ENCODE measurements around the gene DIS3L2.

Gene DIS3L2

GRCh38 chr2:232237464-232237863 is 276.0 kb downstream of the DIS3L2 start:
- no peak for DNase-seq

- no peak for DNase-seq
Measured at GRCh38 chr2:232238108-232238507, 276.6 kb downstream of the DIS3L2 start.

DNA sequence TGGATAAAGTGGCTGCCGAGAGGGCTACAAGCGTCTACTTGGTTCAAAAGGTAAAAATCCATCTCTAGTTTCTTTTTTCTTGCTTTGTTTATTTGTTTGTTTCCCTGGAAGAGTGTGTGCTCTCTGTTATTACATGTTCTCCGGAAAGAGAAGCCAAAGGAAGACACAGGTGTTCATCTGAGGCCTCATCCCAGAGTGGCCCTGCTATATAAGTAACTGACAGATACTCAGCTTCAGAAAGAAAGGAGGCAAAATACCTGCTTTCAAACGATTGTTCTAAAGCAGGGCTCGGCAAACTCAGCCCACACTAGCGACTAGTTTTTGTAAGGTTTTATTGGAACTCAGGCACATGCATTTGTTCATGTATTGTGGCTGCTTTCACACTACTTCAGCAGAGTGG is 277.1 kb downstream of the DIS3L2 start:
- no peak for DNase-seq

DNA sequence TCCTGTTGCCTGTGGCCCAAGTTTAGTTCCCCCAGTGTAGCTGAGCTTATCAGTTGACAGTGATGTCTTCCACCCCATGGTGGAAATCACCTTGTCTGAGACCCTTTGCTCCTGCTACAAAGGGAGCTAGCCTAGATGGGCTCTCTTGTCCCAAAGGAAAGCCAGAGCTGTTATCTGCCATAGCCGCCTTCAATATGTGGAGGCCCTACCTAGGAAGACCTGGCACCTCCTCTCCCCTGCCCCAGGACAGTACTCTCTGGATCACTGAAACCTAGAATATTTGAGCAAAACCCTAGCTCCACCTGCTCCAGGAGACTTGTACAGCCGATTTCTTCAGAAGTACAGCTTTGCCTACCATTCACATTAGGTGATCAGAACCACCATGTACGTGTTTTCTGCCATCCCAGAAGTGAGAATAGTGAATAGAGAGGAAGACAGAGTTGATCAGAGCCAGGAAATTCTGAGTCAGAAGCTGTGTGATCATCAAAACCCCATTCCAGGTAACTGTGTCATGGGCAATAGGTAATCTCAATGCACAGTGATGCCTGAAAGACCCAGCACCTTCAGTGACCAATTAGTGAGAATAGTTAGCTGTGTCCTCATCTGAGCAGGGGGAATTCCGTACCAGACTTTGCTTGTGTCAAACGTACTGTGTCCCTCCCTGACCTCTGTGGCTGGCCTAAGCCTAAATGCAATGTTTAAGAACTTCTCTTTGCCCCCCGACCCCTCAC is 278.6 kb downstream of the DIS3L2 start:
- no peak for DNase-seq

GRCh38 chr2:232240906-232241305 is 279.4 kb downstream of the DIS3L2 start:
- DNase-seq, result no peak

- no peak for DNase-seq
Measured at GRCh38 chr2:232242316-232242715, 280.8 kb downstream of the DIS3L2 start.

DNA sequence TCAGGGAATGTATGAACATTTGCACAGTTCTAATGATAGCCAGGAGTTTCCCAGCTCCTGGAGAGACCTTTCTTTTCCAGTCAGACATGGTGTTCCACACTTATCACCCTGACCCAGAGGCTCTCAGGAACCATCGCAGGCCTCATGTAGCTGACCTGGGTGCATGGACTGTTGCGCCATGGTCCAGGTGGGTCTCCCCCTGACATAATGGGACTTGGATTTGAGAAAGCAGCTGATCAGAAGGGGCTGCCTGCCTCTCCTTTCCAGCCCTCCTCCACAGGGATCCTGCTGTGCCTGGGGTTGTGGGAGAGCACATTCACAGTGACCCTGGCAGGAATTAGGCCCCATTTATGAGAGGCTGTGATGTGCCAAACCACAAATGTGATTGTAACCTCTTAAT is 283.6 kb downstream of the DIS3L2 start:
- DNase-seq, result no peak

DNA sequence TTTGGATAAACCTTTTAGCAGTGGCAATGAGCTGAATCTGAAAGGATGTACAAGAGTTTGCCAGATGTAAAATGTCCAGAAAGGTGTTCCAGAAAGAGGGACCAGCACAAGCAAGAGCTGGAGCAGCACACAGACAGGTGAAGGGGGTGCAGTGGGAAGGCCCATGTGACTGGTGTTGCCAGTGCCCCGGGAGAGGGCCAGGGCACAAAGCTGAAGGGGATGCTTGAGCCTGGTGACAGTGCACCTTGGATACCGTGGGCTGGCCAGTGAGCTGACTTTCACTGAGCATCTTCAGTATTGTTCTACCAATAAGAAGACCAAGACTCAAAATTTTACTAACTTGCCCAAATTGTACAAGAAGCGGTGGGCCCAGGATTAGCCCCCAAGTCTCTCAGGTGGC is 284.7 kb downstream of the DIS3L2 start:
- DNase-seq, result no peak

DNA sequence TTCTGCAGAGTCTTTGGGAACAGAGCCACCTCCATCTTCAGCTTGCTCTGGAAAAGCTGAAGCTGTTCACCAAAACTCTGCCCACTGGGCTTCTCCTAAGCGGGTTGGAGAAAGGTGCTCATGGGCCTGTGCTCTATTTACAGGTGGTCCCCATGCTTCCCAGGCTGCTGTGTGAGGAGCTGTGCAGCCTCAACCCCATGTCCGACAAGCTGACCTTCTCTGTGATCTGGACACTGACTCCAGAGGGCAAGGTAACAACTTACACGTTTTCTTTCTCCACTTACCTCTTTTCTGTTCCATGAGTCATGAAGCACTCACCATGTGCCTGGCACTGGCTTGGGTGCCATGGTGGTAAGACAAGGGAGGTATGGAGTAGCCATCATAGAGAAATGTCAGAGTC is 287.6 kb downstream of the DIS3L2 start:
- no peak for DNase-seq

DNA sequence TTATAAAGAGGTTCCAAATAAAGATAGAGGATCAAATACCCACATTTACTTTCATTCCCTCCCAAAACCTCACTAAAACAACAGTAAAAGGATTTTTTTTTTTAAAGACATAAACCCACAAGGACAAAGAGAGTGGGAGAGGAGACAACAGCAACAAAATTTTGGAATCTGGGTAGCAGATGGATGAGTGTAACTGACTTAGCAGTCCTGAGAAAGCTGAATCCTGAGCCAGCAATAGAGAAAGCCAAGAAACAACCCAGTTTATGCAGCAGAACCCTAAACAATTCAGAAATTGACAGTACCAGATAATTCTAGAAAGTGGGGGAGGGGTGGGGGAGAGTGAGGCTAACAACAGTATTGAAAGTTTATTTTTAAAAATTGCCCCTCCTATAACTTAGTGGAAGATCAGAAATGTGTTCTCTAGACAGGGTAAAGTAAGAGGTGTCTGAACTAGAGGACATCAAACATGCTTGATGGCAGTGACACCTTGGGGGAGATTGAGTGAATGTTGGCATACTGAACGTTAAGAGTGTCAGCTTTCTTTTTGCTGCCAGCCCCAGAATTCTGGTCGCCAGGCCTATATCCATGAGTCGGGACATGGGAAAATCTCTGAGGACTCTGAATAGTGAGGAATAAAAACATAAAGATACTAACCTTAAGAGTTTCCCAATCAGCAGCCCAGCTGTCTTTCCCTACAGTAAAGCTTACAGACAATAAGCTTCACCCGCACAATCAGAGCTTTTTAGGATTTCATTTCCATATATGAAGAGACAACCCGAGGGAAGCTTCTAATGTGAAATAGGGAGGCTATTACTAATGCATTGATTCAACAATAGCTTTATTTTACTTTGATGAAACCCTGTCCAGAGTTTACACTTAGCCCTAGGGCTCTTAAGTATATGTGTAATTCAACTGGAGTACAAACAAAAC is 289.0 kb downstream of the DIS3L2 start:
- DNase-seq, result no peak

DNA sequence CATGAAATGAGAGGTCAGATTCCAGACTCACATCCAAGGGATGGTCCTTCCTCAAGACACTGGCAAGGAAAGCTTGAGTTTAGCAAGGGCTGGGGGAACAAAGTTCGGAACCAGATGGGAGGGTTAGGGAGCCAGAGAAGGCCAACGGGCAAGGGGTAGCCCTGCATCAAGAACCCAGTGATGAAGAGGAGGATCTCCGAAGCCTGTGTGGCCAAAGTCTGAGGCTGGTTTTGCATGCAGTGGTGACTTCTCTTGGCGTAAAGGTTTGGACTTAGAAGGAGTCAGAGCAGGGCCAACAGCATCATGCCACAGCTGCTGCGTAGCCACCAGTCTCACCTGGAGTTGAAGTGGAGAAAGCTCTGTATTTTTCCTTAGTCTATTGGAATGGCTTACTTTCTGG is 293.5 kb downstream of the DIS3L2 start:
- DNase-seq, result no peak

- DNase-seq, result no peak
Measured at GRCh38 chr2:232260075-232260474, 298.6 kb downstream of the DIS3L2 start.

- DNase-seq, result no peak
Measured at GRCh38 chr2:232261776-232262175, 300.3 kb downstream of the DIS3L2 start.

DNA sequence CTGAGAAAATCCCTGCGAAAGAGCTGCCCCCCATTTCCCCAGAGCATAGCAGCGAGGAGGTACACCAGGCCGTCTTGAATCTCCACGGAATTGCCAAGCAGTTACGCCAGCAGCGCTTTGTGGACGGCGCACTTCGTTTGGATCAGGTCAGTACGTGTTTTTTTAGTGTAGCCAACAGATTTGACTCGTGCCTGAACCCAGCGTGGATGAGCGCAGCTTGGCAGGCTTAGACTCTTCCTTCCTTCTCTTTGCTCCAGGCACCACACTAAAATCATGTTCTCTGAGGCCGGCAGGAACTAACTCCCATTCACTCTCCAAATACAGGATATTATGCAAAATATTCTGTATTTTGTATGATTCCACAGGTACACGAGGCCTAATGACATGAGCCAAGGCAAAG is 301.8 kb downstream of the DIS3L2 start:
- DNase-seq, result no peak

DNA sequence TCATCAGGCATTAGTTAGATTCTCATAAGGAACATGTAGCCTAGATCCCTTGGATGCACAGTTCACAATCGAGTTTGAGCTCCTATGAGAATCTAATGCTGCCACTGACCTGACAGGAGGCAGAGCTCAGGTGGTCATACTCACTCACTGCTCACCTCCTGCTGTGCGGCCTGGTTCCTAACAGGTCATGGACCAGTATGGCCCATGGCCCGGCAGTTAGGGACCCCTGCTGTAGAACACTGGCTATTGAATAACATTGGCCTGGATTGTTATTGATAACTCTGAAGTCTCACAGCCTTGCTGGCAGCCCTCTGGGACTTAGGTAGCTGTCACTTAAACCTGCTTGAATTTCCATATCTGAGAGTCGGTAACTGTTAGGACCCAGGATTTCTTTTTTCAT is 302.6 kb downstream of the DIS3L2 start:
- no peak for DNase-seq

DNA sequence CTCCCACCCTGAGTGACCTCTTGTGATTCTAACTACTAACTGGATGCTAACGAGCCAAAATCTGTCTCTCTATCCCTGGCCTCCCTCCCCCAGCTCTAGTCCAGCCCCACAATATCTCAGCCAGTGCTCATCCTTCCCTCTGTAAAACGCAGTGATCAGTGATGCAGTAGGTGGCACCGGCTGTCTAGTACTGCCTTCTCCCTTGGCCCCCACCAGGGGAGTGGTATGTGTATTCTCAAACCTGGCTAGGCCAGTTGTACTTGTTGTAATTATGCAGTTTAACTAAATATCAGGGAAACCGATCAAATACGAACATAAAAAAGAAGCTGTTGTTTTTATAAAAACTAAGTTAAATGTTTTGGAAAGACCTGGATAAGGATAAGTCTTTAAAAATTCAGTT is 303.8 kb downstream of the DIS3L2 start:
- no peak for DNase-seq

DNA sequence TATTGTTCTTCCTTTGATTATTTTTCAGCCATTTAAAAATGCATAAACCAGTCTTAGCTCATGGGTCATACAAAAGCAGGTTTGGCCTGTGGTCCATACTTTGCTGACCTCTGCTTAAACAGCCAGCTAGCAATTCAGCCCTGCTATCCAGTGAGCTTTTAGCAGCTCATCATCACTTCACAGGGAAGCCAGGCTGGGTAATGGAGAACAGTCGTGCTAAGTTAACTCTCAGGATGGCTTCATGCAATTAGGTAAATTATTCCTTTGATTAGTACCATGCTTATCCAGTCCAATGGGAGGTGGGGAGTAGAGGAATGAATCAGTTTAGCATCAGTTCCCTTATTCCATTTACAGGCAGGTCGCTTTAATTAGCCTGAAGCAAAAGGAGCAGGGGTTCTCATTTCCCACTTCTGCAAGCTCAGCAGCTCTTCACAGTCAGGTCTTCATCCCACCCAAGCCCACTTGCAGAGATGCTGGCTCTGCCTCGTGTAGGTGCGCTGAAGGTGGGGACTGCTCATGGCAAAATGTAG is 307.2 kb downstream of the DIS3L2 start:
- no peak for DNase-seq

DNA sequence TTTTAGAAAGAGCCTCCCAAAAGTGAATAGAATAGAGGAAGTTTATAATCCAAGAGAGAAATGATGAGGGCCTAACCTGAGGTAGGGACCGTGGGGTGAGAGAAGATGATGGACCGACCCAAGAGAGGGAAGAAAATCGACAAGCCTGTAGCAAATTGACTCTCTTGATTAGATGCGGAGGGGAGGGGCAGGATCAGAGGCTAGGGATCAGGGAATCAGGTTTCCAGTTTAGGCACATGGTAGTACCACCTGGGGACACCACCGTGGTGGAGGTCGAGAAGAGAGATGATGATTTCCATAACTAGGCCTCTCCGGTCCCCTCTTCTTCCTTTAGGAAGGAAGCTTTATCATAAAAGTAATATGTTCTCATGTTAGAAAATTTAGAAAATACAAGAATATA is 308.4 kb downstream of the DIS3L2 start:
- DNase-seq, result no peak

DNA sequence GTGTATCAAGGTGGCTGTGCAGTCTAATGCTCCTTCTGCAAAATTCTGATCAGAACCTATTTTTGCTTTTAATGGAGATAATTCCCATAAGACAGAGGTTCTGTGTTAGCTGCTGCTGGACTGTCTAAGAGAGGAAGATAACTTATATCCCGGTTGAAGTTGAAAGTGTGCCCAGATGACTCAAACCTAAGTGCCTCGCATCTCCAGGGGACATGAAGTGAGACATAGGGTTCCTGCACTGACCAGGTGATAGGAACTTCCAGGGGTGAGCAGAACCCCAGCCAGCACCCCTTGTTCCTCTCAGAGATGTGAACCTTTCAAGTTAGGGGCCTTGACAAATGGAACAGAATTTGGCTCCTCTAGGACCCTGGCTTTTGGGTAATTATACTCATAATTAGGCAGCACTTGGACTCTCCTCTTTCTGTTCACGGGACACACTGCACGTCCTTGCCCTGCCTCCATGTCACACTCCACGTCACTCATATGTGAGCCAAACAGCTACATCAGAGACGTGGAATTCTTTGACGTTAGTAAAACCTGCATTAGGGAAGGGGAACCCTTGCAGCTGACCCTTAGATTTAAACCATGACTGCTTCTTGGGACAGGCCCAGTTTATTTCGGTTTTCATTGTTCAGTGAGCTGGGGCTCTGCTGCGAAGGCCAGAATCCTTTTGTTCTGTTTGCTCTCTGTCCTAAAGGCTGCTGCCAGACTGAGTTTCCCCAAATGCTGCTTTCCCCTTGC is 312.6 kb downstream of the DIS3L2 start:
- DNase-seq, result no peak

DNA sequence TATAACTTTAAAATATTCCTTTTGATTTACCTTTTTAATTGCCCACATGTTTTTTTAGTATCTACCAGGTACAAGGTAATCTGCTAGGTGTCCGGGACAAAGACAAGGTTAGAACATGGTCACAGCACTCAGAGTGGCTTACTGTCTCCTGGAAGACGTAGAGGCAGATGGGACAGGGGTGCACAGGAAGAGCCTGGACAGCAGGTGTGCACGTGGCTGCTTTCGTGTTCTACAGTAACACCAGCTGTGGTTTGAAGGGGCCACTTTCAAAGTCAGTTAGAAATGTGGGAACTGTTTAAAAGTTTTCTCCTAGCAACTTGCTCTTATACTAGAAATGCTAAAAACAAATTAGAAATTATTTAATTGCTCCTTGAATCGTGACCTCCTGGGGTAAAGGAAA is 314.2 kb downstream of the DIS3L2 start:
- DNase-seq, result no peak

- DNase-seq, result no peak
Measured at GRCh38 chr2:232276084-232276732, 314.7 kb downstream of the DIS3L2 start.

GRCh38 chr2:232276733-232277313 is 315.3 kb downstream of the DIS3L2 start:
- DNase-seq, result no peak

All from NCI-H1930 (cell line).